Heart left ventricle (tissue), 13 donors: ENCODE measurements around the gene GABBR2.

ENCODE experiments used
- POLR2A ChIP-seq, 2 donors: fragments of 450-650 bp; IDR thresholded peaks; one replicate each; pipeline ENCODE4 v1.6.1; 2017; ENCODE audit warnings: antibody characterized with exemption in 2 of 2, mild to moderate bottlenecking in 2 of 2, moderate library complexity in 2 of 2
- TF ChIP-seq, protein P1 (sequence below), 12 donors: fragments of 200-600 bp; sonication (generic) in 4 of 12; IDR thresholded peaks; one replicate each; pipeline versions ENCODE4 v1.5.0 to v1.8.0; 2018 to 2022; ENCODE audit warnings: antibody characterized with exemption in 12 of 12, mild to moderate bottlenecking in 5 of 12
- donor health status: ischemic (EF 13 %, LVEDD 7.1; RV severe dilation, severe dysfunction).
- donor health status: DM: no; HTN: yes; CAD: no.
- donor health status: DM: no; HTN: no; CAD: no.
- donor health status: ischemic (EF 25% LVEDD 6.9; RV normal size, moderate dysfunction).
- donor health status: ischemic (EF 25% LVEDD 5.7; RV mildly dilated, moderate dysfunction).
- donor health status: ischemic (EF 35%, LVEDD 5.7; RV mildly dilated, moderate dysfunction).
- donor health status: nonischemic (EF 11% LVEDD 7.7; RV severe dilation, severe dysfunction).
- donor health status: DM: yes; HTN: yes; CAD: no.
- donor health status: PGD.
- donor health status: ischemic (EF 29% LVEDD 5.4; RV normal size, mild dysfunction).
- donor health status: nonischemic (EF 23%, LVEDD 6.1; RV moderate dilation, normal function).

GRCh38 chr9:98484162-98484561 lies 224.6 kb downstream of the GABBR2 start:
- TF ChIP-seq, protein P1, sequence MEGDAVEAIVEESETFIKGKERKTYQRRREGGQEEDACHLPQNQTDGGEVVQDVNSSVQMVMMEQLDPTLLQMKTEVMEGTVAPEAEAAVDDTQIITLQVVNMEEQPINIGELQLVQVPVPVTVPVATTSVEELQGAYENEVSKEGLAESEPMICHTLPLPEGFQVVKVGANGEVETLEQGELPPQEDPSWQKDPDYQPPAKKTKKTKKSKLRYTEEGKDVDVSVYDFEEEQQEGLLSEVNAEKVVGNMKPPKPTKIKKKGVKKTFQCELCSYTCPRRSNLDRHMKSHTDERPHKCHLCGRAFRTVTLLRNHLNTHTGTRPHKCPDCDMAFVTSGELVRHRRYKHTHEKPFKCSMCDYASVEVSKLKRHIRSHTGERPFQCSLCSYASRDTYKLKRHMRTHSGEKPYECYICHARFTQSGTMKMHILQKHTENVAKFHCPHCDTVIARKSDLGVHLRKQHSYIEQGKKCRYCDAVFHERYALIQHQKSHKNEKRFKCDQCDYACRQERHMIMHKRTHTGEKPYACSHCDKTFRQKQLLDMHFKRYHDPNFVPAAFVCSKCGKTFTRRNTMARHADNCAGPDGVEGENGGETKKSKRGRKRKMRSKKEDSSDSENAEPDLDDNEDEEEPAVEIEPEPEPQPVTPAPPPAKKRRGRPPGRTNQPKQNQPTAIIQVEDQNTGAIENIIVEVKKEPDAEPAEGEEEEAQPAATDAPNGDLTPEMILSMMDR (IDR thresholded peaks at IDR 0.05), result peak in 1 of 12 donors; percentile 14
- TF ChIP-seq POLR2A (IDR thresholded peaks at IDR 0.05), result no peak
